Loucy (cell line): ENCODE results near the gene GNB5.

Experiments used
- CTCF ChIP-seq: fragments of 200-600 bp; sonication (generic); conservative IDR thresholded peaks from 2 replicates; pipeline ENCODE4 v1.5.1; 2014; ENCODE audit warnings: mild to moderate bottlenecking, antibody characterized with exemption, low read length
- EZH2phosphoT487 ChIP-seq: fragments of 200-600 bp; IDR thresholded peaks from 2 replicates; pipeline ENCODE4 v1.6.1; 2018; ENCODE audit warnings: antibody characterized with exemption, mild to moderate bottlenecking, moderate library complexity, borderline replicate concordance

DNA sequence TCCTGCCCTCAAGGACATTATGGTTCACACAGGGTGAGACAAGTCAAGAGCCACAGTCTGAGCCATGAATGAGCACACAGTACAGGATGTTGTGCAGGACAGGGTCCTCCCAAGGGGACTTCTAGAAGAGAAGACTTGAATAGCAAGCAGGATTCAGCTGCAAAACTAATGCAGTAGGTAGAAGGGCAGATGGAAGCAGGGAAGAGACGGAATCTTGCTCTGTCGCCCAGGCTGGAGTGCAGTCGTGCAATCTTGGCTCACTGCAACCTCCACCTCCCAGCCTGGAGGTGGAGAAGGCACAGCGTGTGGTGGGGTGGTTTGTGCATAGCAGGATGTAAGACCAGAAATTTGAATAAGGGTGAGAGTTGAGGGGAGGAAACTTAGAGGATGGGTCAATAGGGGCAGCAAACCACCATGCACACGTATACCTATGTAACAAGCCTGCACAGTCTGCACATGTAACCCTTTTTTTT is 86.6 kb downstream of the GNB5 start:
- TF ChIP-seq CTCF (no peak), EZH2phosphoT487 (no peak)
